Vagina (tissue), 2 donors: ENCODE results near the gene MYL1.

ENCODE experiments used
- POLR2A ChIP-seq, 2 donors: fragments of 450-650 bp; IDR thresholded peaks; one replicate each; pipeline ENCODE4 v1.6.1; 2017; ENCODE audit warnings: antibody characterized with exemption in 2 of 2, mild to moderate bottlenecking in 2 of 2, moderate library complexity in 2 of 2
- TF ChIP-seq, protein P1 (sequence below), 3 experiments: fragments of 450-650 bp in 2 of 3; fragments of 200-600 bp in 1 of 3; sonication (generic) in 1 of 3; IDR thresholded peaks; one replicate each; pipeline ENCODE4 v1.5.1; 2017 to 2019; ENCODE audit warnings: antibody characterized with exemption in 3 of 3, mild to moderate bottlenecking in 2 of 3, moderate library complexity in 2 of 3

DNA sequence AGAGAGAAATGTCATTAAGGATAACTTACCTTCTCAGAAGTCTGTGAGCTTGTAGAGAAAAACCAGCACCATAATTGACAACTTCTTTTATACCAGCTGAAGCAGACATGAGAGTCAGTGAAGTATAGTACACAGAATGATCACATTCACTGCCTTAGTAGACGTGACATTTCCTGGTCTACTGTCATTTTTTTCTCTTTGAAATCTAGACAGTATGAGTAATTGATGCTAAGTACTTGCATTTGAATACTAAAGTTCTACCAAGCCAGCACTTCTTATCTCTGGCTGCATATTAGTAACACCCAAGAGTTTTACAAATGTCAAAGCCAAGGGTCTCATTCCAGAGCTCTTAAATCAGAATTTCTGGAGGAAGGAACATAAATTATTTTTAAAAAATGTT, 64.4 kb downstream of the MYL1 start:
- TF ChIP-seq, protein P1, sequence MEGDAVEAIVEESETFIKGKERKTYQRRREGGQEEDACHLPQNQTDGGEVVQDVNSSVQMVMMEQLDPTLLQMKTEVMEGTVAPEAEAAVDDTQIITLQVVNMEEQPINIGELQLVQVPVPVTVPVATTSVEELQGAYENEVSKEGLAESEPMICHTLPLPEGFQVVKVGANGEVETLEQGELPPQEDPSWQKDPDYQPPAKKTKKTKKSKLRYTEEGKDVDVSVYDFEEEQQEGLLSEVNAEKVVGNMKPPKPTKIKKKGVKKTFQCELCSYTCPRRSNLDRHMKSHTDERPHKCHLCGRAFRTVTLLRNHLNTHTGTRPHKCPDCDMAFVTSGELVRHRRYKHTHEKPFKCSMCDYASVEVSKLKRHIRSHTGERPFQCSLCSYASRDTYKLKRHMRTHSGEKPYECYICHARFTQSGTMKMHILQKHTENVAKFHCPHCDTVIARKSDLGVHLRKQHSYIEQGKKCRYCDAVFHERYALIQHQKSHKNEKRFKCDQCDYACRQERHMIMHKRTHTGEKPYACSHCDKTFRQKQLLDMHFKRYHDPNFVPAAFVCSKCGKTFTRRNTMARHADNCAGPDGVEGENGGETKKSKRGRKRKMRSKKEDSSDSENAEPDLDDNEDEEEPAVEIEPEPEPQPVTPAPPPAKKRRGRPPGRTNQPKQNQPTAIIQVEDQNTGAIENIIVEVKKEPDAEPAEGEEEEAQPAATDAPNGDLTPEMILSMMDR (IDR thresholded peaks at IDR 0.05), result no peak
- no peak for TF ChIP-seq POLR2A (IDR thresholded peaks at IDR 0.05)
